HG03354 (cell line): ENCODE measurements around the gene SPATA16.
"Not testable (repeated sequence)": the region's sequence is repeated elsewhere in the genome, so short reads cannot be mapped to it uniquely, and the experiment has no call there.

Experiments used
- ATAC-seq: cut with Tn5 transposase; IDR thresholded peaks from one replicate; pipeline ENCODE4 v1.9.1; 2021; ENCODE audit warnings: mild to moderate bottlenecking; ENCODE audit not compliant: unreplicated experiment, poor library complexity, severe bottlenecking

Gene SPATA16, protein sequence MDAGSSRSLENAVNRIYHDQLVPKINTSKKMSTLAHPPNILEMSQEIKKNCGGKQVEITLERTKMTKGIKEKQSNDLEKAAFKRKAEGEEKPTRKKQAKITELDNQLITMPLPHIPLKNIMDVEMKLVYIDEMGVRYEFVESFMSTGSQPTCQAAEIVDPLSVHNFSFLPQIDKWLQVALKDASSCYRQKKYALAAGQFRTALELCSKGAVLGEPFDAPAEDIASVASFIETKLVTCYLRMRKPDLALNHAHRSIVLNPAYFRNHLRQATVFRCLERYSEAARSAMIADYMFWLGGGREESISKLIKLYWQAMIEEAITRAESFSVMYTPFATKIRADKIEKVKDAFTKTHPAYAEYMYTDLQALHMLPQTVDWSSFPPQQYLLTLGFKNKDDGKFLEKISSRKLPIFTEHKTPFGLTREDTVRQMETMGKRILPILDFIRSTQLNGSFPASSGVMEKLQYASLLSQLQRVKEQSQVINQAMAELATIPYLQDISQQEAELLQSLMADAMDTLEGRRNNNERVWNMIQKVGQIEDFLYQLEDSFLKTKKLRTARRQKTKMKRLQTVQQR

GRCh38 chr3:173140986-173141385 lies at the start of gene SPATA16:
Gene SPATA16 (minus strand): TSS chr3:173141235. CDS start chr3:173117731, 23,504 bp downstream.
- ATAC-seq = no peak

DNA sequence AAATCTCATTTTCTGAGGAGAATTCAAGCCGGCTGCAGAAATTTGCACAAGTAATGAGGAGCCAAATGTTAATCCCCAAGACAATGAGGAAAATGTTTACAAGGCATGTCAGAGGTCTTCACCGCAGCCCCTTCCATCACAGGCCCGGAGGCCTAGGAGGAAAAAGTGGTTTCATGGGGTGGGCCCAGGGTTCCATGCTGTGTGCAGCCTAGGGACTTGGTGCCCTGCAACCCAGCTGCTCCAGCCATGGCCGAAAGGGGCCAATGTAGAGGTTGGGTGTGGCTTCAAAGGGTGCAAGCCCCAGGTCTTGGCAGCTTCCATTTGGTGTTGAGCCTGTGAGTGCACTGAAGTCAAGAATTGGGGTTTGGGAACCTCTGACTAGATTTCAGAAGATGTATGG lies 42.0 kb upstream of the SPATA16 start:
- ATAC-seq = not testable (repeated sequence)

DNA sequence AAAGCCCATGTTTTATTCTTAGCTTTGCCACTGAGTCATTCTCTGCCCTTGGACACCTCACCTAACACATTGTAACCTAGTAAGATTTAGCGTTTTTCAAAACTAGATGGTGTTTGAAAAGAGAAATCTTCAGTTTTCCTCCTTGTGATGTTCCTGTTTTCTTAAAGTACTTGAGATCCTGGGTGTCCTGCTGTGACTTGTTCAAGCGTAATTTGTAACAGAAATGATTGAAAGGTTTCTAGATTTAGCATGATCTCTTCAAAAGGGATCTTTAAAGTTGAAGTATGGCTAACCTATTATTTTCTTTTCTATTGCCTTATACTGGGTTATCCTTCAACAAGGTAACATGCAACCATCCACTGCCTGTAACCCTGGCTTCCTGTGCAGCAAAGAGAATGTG lies 32.6 kb upstream of the SPATA16 start:
- no peak for ATAC-seq

DNA sequence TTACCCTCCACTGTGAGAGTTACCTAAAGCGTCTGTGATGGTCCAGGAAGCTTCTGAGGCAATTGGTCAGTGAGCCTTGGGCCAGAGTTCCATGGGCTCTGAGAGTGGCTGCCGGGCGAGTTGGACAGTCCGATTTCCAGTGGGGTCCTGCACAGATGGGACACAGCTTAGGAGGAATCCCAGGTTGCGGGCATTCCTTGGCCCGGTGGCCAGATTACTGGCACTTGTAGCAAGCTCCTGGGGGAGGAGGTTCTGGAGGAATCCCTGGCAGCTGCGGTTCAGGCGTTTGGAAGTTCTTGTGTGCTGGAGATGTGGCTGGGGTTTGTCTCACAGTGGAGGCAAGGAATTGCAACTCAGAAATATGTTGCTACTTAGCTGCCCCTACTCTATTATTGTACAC lies 18.1 kb upstream of the SPATA16 start:
- ATAC-seq = not testable (repeated sequence)

- not testable (repeated sequence) for ATAC-seq
These were observed 15.5 kb upstream of the SPATA16 start for GRCh38 chr3:173156533-173156932.

- no peak for ATAC-seq
These were observed 12.6 kb upstream of the SPATA16 start for GRCh38 chr3:173153631-173154030.

DNA sequence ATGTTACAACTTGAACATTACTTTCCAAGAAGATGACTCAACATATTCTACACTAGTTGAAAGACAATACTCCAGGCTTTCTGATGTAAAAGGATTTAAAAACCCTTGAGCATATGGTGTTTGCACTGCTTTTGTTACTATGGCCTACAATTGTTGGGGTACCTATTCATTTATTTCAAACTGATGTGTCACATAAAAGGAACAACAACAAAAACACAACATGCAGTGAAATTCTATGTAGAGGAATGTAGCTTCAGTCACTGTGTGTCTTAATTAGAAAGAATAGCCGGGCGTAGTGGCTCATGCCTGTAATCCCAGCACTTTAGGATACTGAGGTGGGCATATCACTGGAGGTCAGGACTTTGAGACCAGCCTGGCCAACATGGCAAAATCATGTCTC lies 1.6 kb downstream of the SPATA16 start:
- ATAC-seq = no peak

GRCh38 chr3:173138026-173138425 lies 3.0 kb downstream of the SPATA16 start:
- ATAC-seq = no peak

GRCh38 chr3:173135059-173135458 lies 6.0 kb downstream of the SPATA16 start:
- ATAC-seq = no peak

DNA sequence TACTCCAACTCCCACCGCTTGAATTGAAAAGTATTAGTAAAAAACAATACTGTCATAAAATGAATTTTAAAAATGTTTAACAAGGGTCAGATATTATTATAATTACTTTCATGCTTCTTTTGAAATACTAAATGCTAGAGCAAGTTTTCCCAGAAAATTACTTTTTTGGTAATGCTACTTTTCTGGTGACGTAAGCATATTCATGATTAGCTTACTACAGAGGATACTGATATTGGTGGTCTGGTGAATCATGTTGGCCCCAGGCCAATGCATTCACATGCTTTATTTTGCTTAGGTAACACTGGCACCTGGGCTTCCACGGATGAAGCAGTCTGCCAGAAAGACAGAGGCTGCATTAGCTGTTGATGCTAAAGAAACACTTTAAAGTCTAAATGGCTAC lies 12.4 kb downstream of the SPATA16 start:
- ATAC-seq = no peak

DNA sequence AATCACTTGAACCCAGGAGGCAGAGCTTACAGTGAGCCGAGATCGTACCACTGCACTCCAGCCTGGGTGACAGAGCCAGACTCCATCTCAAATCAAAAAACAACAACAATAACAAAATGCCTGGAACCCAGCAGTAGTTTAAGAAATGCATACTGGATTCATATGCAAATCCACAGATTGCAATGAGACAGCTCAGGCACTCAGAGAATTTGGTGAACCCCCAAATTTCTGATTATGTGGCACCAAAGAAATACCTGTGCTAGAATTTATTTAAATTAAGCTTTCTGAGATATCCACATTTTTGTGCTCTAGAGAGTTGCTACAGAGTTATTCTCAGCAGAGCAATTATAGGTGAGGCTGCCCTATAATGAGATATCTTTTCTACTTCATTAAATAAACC lies 29.7 kb downstream of the SPATA16 start:
- no peak for ATAC-seq

DNA sequence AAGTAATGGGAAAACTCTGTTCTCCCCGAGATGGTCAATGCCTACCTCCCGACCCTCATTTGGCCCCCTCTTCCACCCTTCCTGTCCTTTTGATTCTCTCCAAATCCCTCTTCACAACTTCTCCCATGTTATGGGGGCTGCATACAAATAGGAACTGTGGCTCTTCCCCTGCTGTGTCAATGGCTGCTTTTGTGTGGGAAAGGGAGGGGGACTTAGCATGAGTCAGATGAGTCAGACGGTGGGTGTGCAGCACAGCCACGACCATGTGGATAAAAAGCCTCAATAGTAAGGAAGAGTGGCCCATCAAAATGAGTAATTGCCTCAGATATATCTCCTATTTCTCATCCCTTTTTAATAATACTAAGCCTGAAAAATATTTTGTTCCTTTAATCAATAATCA lies 31.9 kb downstream of the SPATA16 start:
- ATAC-seq = no peak

DNA sequence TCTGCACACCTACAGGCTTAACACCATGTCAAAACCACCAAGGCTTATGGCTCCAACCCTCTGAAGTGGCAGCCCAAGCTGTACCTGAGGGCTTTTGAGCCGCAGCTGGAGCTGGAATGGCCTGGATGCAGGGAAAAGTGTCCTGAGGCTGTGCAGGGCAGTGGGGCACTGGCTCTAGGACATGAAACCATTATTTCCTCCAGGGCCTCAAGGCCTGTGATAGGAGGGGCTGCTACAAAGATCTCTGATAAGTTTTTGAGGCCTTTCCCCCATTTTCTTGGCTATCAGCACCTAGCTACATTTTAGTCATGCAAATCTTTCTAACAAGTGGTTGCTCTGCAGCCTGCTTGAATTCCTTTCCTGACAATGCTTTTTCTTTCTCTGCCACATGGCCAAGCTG lies 37.6 kb downstream of the SPATA16 start:
- ATAC-seq = no peak

GRCh38 chr3:173098959-173099358 lies 42.1 kb downstream of the SPATA16 start:
- no peak for ATAC-seq

DNA sequence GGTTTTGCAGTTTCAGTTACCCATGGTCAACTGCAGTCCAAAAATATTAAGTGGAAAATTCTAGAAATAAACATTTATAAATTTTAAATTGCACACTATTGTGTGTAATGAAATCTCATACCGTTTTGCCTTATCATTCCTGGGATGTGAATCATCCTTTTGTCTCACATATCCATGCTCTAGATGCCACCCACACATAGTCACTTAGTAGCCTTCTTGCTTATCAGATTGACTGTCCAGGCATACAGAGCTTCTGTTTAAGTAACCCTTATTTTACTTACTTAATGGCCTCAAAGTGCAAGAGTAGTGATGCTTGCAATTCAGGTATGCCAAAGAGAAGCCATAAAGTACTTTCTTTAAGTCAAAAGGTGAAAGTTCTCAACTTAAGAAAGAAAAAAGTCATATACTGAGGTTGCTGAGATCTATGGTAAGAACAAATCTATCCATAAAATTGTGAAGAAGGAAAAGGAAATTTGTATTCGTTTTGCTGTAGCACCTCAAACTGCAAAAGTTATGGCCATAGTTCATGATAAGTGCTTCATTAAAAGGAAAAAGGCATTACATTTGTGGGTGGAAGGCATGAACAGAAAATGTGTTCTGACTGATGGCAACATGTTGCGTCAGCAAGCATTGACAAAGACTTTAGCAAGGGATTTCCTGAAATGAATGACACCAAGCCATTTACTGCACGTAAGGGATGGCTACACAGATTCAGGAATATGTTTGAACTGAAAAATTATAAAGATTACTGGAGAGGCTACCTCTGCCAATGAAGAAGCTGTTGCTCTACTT lies 43.8 kb downstream of the SPATA16 start:
- no peak for ATAC-seq

DNA sequence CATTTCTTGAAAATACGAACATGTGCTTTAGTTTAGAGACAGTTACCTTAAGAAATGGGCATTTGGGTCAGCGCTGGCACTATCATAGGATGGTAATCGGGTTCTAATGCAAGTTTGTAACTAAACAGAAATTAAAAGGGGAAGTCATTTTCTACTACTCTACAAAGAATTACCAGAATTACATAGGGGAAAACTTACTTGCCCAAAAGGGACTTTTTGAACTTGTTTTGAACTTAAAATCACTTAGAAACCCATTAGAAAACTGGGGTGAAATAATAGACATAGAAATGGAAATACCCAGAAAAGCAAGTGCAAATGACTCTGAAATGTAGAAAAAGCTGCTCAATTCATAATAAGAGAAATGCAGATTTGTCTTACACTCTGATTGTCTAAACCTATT lies 44.9 kb downstream of the SPATA16 start:
- no peak for ATAC-seq

DNA sequence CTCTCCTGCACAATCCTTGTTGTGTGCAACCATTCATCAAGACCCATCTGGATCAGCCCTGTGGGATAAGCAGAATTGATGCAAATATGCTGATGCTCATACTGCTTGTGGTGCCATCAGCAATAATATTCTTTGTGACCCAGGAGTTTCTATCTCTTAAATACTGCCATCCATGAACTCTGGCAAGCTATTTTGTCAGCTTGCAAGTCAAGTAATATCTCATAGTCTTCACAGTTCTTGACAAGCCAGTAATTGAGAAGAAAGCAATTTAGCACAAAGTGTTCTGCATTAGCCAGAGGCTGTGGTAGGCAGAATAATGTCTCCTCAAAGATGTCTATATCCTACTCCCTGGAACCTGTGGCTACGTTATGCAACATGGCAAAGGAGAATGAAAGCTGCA lies 49.0 kb downstream of the SPATA16 start:
- no peak for ATAC-seq

DNA sequence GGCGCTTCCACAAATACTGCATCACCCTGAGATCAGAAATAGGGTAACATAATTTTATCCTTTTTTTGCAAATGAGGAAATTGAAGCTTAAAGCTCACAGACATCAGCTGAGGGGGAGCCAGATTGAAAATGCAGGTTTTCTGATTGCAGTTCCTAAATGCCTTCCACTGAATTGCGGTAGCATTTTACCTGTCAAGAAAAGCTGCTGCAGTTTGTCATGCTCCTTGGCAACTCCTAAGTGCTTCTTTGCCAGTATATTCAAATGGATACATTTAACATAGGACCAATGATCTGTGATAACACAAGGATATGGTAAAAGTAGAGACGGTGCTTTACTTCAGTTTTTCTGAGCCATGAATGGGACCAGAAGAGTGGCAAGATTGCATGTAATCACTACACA lies 50.5 kb downstream of the SPATA16 start:
- ATAC-seq = no peak

GRCh38 chr3:173089283-173089682 lies 51.8 kb downstream of the SPATA16 start:
- ATAC-seq = no peak

DNA sequence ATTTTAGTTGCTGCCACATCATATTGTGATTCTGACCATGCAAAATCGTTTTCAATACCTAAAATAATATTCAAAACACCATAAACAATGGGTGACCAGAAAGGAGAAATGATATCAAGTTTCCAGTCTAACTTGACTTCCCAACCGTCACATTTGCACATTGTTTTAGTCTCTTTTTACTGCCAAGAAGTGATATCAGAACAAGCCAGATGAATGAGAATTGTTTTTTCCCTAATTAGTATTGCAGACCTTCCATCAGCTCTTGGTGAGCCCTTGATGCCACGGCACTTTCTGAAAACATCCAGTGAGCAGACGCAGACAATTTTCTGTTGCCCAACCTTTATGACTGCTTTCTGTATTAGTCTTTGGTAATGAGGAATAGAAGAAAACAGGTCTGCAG lies 62.5 kb downstream of the SPATA16 start:
- no peak for ATAC-seq
